Measurements from ENCODE around the gene NAMPT.
A peak's percentile ranks its signal among the peaks of the same experiment; 100 is the strongest.

NAMPT gene

DNA sequence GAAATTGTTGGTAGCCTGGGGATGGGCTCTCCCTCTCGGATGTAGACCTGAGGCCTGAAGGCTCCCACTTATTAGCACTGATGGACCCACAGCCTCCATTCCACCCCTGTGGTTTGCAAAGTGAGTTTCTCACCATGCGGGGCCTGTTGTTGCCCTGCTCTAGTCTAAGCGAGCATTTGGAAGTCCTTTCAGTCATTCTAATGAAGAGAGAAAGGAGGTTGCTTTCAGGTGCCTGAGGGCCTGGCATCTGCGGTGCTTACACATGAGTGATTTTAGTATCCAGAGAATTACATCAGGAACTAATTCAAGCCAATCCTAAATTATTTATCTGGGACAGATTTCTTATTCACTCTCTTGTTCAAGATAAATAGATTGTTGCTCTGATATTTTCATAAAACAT, 61.6 kb downstream of the NAMPT start:
- H3K4me3 ChIP-seq: no peak overlapping the region
- H3K36me3 ChIP-seq: no peaks in the 10 kb centered on the region
- TF ChIP-seq, protein P1, sequence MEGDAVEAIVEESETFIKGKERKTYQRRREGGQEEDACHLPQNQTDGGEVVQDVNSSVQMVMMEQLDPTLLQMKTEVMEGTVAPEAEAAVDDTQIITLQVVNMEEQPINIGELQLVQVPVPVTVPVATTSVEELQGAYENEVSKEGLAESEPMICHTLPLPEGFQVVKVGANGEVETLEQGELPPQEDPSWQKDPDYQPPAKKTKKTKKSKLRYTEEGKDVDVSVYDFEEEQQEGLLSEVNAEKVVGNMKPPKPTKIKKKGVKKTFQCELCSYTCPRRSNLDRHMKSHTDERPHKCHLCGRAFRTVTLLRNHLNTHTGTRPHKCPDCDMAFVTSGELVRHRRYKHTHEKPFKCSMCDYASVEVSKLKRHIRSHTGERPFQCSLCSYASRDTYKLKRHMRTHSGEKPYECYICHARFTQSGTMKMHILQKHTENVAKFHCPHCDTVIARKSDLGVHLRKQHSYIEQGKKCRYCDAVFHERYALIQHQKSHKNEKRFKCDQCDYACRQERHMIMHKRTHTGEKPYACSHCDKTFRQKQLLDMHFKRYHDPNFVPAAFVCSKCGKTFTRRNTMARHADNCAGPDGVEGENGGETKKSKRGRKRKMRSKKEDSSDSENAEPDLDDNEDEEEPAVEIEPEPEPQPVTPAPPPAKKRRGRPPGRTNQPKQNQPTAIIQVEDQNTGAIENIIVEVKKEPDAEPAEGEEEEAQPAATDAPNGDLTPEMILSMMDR (IDR thresholded peaks at IDR 0.05): no peak
- intact Hi-C loops (cut with DNase I; ENCODE audit: low total_unique reads): no loop called here
- H3K27me3 ChIP-seq: no peaks in the 10 kb centered on the region
- no peaks in the 10 kb centered on the region for H3K9me3 ChIP-seq
- peak overlapping the region; percentile 25 to 30 for H3K27ac ChIP-seq
- H3K4me1 ChIP-seq: peaks cover 0 to 17% (median 2%) of the 10 kb centered on the region in 4 donors
- no peak for DNase-seq

DNA sequence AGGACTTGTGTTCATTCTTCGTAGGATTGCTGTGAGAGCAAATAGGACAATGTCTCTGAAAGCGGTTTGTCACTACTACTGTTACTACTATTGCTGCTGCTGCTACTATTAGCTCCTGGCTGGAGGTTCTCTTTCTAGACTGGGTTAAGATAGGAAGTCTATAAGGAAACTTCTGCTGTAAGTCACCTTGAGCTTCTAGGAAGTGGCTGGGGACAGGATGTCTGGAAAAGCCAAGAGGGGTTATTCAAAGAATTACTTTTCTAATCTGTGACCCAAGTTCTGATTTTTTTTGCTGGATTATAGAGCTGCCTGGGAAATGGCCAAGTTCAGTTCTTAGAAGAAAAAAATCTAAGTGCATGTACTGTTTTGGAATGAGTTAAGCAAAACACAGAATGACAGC, 62.2 kb downstream of the NAMPT start:
- Histone ChIP-seq H3K4me3 (no peak overlapping the region), H3K4me1 (peaks cover 0 to 23% (median 3%) of the 10 kb centered on the region in 4 donors), H3K9me3 (no peaks in the 10 kb centered on the region), H3K27ac (peak overlapping the region; percentile 25 to 30), H3K27me3 (no peaks in the 10 kb centered on the region), H3K36me3 (no peaks in the 10 kb centered on the region)
- DNase-seq: no peak
- TF ChIP-seq, protein P1 (IDR thresholded peaks at IDR 0.05): no peak
- intact Hi-C loops (cut with DNase I; ENCODE audit: low total_unique reads): no loop called here

DNA sequence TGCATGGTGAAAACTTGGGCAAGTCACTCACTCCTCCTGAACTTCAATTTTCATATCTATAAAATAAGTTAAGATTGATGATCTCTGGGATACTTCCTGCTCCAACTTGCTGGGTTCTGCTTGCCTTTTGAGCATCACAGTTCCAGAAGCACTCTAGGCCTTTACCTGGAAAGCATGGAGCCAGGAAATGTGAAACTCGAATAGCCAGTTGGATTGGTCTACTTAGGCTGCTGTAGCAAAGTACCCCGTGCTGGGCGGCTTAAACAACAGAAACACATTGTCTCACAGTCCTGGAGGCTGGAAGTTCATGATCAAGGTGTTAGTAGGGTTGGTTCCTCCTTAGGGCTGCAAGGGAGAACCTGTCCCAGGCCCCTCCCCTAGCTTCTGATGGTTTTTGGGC, 64.5 kb downstream of the NAMPT start:
- H3K4me3 ChIP-seq: no peak overlapping the region
- H3K27ac ChIP-seq: no peak overlapping the region
- intact Hi-C loops (cut with DNase I; ENCODE audit: low total_unique reads): no loop called here
- no peaks in the 10 kb centered on the region for H3K9me3 ChIP-seq
- peaks cover 4 to 44% (median 12%) of the 10 kb centered on the region in 4 donors for H3K4me1 ChIP-seq
- H3K36me3 ChIP-seq: no peaks in the 10 kb centered on the region
- no peaks in the 10 kb centered on the region for H3K27me3 ChIP-seq
- TF ChIP-seq, protein P1 (IDR thresholded peaks at IDR 0.05): no peak
- DNase-seq: no peak

DNA sequence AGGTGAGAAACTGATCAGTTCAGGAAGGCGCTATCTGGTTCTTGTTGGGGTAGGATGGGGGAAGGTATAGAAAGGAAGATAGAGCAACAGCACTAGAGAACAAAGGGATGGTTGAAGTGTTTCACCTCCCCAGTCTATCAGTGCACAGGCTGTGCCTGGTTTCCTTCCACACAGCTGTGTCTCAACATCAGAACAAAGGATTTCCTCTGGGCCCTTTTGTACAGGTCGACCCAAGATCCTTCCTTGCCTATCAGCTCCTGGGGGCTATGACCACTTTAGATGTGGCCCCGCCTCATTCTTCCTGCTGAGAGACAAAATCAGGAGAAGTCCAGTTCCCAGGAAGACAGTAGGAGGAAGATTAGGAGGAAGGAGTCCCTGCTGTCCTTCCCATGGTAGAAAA, 65.6 kb downstream of the NAMPT start:
- intact Hi-C loops (cut with DNase I; ENCODE audit: low total_unique reads): no loop called here
- Histone ChIP-seq H3K9me3 (no peaks in the 10 kb centered on the region), H3K27ac (peak overlapping the region in 1 of 2 donors; percentile 78), H3K4me1 (peaks cover 4 to 44% (median 12%) of the 10 kb centered on the region in 4 donors), H3K4me3 (no peak overlapping the region), H3K36me3 (no peaks in the 10 kb centered on the region), H3K27me3 (no peaks in the 10 kb centered on the region)
- DNase-seq: no peak
- TF ChIP-seq, protein P1 (IDR thresholded peaks at IDR 0.05): no peak

DNA sequence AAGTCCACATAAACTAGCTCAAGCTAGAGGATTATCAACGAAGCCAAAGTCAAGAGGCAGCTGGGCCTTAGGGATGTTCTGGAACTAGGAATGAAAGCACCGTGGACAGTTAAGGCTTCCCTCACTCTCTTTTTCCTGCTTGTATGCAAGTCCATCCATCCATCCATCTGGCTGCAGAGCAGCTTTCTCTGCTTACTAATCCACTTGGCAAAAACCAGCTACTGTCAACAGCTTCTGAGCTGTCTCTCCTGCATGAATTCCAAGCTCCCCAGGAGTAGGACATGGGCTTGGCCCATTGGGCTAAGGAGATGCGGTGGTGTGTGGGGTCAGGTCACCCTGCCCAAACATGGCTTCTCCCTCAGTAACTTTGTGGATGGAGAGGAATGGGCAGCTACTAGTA, 66.2 kb downstream of the NAMPT start:
- Histone ChIP-seq H3K9me3 (no peaks in the 10 kb centered on the region), H3K4me3 (no peak overlapping the region), H3K4me1 (peaks cover 4 to 44% (median 12%) of the 10 kb centered on the region in 4 donors), H3K36me3 (no peaks in the 10 kb centered on the region), H3K27ac (peak overlapping the region in 1 of 2 donors; percentile 78), H3K27me3 (no peaks in the 10 kb centered on the region)
- intact Hi-C loops (cut with DNase I; ENCODE audit: low total_unique reads): no loop called here
- TF ChIP-seq, protein P1 (IDR thresholded peaks at IDR 0.05): no peak
- no peak for DNase-seq

All from tibial artery (tissue), 4 donors.